Tibial nerve (tissue), 4 donors: ENCODE data around the gene FABP3.

Source experiments
- EP300 ChIP-seq, 2 donors: sonication (generic); formaldehyde crosslinking; IDR thresholded peaks; one replicate each; pipeline ENCODE4 v1.6.1; 2017; ENCODE audit warnings: antibody characterized with exemption in 2 of 2, mild to moderate bottlenecking in 1 of 2
- POLR2A ChIP-seq, 2 donors: fragments of 450-650 bp; IDR thresholded peaks; one replicate each; pipeline ENCODE4 v1.6.1; 2017; ENCODE audit warnings: antibody characterized with exemption in 2 of 2, mild to moderate bottlenecking in 2 of 2, moderate library complexity in 2 of 2
- TF ChIP-seq, protein P1 (sequence below), 5 experiments: fragments of 200-600 bp in 3 of 5; fragments of 450-650 bp in 2 of 5; sonication (generic) in 3 of 5; IDR thresholded peaks; one replicate each; pipeline ENCODE4 v1.5.1; 2016 to 2019; ENCODE audit warnings: antibody characterized with exemption in 5 of 5, mild to moderate bottlenecking in 3 of 5, moderate library complexity in 2 of 5

DNA sequence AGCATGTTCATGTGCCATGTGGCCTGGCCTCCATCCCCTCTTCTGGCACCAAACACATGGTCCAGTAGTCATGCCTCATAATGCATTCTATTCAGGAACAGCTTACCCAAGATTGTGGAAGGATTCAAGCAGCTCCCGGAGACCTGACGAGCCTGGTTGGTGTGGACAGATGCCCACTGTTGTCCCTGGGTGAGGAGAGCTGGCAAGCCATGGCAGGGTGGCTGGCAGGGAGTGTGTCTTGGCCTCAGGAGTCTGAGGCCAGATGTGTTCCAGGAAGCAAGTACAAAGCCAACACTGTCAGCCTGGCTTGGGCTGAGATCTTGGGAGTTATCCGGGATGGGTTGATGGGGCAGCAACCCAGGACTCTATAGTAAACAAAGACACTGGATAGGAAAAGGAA lies 7.3 kb upstream of the FABP3 start:
- no peak for TF ChIP-seq POLR2A (IDR thresholded peaks at IDR 0.05)
- TF ChIP-seq, protein P1, sequence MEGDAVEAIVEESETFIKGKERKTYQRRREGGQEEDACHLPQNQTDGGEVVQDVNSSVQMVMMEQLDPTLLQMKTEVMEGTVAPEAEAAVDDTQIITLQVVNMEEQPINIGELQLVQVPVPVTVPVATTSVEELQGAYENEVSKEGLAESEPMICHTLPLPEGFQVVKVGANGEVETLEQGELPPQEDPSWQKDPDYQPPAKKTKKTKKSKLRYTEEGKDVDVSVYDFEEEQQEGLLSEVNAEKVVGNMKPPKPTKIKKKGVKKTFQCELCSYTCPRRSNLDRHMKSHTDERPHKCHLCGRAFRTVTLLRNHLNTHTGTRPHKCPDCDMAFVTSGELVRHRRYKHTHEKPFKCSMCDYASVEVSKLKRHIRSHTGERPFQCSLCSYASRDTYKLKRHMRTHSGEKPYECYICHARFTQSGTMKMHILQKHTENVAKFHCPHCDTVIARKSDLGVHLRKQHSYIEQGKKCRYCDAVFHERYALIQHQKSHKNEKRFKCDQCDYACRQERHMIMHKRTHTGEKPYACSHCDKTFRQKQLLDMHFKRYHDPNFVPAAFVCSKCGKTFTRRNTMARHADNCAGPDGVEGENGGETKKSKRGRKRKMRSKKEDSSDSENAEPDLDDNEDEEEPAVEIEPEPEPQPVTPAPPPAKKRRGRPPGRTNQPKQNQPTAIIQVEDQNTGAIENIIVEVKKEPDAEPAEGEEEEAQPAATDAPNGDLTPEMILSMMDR (IDR thresholded peaks at IDR 0.05): no peak
- no peak for TF ChIP-seq EP300 (IDR thresholded peaks at IDR 0.05)
